GM19193 (cell line): ENCODE measurements around the gene C11orf86.

Experiments used
- POLR2A ChIP-seq: IDR thresholded peaks from 4 replicates; pipeline ENCODE4 v1.6.1; 2011; ENCODE audit not compliant: insufficient read depth, insufficient read length; ENCODE audit errors: extremely low read depth

C11orf86 gene

GRCh38 chr11:67025750-67026149 lies 50.6 kb downstream of the C11orf86 start:
- TF ChIP-seq POLR2A: no peak
